ENCODE results near the gene TSR3.

GRCh38 chr16:1333149-1333812 lies 18.4 kb downstream of the TSR3 start, which contains the start of gene BAIAP3:
- TF ChIP-seq CTCF (conservative IDR thresholded peaks at IDR 0.05 in 1 of 2, IDR thresholded peaks at IDR 0.05 in 1 of 2; ENCODE audit: extremely low read depth in 1 of 2, insufficient read depth in 1 of 2, low read depth in 1 of 2, low read length in 2 of 2) (no peak), EZH2 (IDR thresholded peaks at IDR 0.05; ENCODE audit: borderline replicate concordance, low read length) (no peak)

All from mammary epithelial cell (primary cell).